ENCODE measurements around the gene VASP.

VASP gene

GRCh38 chr19:45464852-45465441 lies 42.3 kb upstream of the VASP start:
- no peak overlapping the region for H3K4me3 ChIP-seq (ENCODE audit: low read depth, low read length)
- no peak for DNase-seq (ENCODE audit: low read depth)
- TF ChIP-seq, protein P1, sequence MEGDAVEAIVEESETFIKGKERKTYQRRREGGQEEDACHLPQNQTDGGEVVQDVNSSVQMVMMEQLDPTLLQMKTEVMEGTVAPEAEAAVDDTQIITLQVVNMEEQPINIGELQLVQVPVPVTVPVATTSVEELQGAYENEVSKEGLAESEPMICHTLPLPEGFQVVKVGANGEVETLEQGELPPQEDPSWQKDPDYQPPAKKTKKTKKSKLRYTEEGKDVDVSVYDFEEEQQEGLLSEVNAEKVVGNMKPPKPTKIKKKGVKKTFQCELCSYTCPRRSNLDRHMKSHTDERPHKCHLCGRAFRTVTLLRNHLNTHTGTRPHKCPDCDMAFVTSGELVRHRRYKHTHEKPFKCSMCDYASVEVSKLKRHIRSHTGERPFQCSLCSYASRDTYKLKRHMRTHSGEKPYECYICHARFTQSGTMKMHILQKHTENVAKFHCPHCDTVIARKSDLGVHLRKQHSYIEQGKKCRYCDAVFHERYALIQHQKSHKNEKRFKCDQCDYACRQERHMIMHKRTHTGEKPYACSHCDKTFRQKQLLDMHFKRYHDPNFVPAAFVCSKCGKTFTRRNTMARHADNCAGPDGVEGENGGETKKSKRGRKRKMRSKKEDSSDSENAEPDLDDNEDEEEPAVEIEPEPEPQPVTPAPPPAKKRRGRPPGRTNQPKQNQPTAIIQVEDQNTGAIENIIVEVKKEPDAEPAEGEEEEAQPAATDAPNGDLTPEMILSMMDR (IDR thresholded peaks at IDR 0.05; ENCODE audit: control insufficient read depth, extremely low read depth, insufficient read depth) = no peak

DNA sequence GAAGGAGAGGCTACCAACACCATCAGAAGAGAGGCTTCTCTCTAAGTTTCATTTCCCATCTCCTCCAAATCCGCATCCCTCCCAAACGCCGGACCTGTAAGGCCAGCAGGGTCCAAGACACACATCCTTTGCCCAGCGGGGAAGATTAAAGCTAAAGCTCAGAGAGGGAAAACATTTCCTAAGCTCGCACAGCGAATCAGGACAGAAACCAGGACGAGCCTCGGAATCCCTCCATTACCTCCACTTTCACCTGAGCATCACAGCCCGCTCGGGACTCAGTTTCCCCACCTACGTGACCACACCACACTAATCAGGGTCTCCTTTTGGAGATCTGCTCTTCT lies 40.2 kb upstream of the VASP start:
- no peak for DNase-seq (ENCODE audit: low read depth)
- TF ChIP-seq, protein P1 (IDR thresholded peaks at IDR 0.05; ENCODE audit: control insufficient read depth, extremely low read depth, insufficient read depth) = no peak
- peak overlapping the region; percentile 65 for H3K4me3 ChIP-seq (ENCODE audit: low read depth, low read length)

GRCh38 chr19:45467456-45468158 lies 39.7 kb upstream of the VASP start, which contains the start of gene FOSB:
FOSB (plus strand) TSS chr19:45467996; CDS start chr19:45468587, 591 bp downstream.
- TF ChIP-seq, protein P1 (IDR thresholded peaks at IDR 0.05; ENCODE audit: control insufficient read depth, extremely low read depth, insufficient read depth) = 0 out of 2 replicates have a peak, but pooled peaks have one; percentile 6
- peak within 1 kb of the TSS; percentile 65 for H3K4me3 ChIP-seq (ENCODE audit: low read depth, low read length)
- peak; percentile 50 for DNase-seq (ENCODE audit: low read depth)

- DNase-seq (ENCODE audit: low read depth) = no peak
- peak overlapping the region; percentile 65 for H3K4me3 ChIP-seq (ENCODE audit: low read depth, low read length)
- TF ChIP-seq, protein P1 (IDR thresholded peaks at IDR 0.05; ENCODE audit: control insufficient read depth, extremely low read depth, insufficient read depth) = no peak
These were observed 39.1 kb upstream of the VASP start for GRCh38 chr19:45468159-45468651.

GRCh38 chr19:45468803-45469131 lies 38.5 kb upstream of the VASP start:
- H3K4me3 ChIP-seq (ENCODE audit: low read depth, low read length) = peak overlapping the region; percentile 65
- TF ChIP-seq, protein P1 (IDR thresholded peaks at IDR 0.05; ENCODE audit: control insufficient read depth, extremely low read depth, insufficient read depth) = no peak
- DNase-seq (ENCODE audit: low read depth) = no peak

- peak overlapping the region; percentile 65 for H3K4me3 ChIP-seq (ENCODE audit: low read depth, low read length)
- no peak for DNase-seq (ENCODE audit: low read depth)
- TF ChIP-seq, protein P1 (IDR thresholded peaks at IDR 0.05; ENCODE audit: control insufficient read depth, extremely low read depth, insufficient read depth) = no peak
These were observed 37.9 kb upstream of the VASP start for GRCh38 chr19:45469132-45469944.

All from LNCaP clone FGC (cell line).